Activated naive CD4-positive, alpha-beta T cell treated with anti-CD3 and anti-CD28 coated beads for 36 hours (primary cell): ENCODE measurements around the gene VAV3. TPM values are rescaled to one million over a fixed set of nuclear protein-coding genes. Genes with fewer than 3 reads are reported as not detected.

Experiments
- CTCF ChIA-PET: fragments of 350-600 bp; sonication (Branson Sonifier 250); formaldehyde crosslinking; loops from one replicate; lab custom pipeline; 2021; ENCODE audit warnings: antibody characterized with exemption; lab: Charles Lee
- DNase-seq: peaks from one replicate; pipeline ENCODE4 v3.0.0-alpha.2; 2020
- H3K27ac Mint-ChIP-seq: one replicate; pipeline ENCODE4 v1.8.0; 2021; ENCODE audit warnings: mild to moderate bottlenecking, mixed read lengths
- H3K27me3 Mint-ChIP-seq: one replicate; pipeline ENCODE4 v1.8.0; 2021; ENCODE audit warnings: low read depth, mixed read lengths
- H3K36me3 Mint-ChIP-seq: one replicate; pipeline ENCODE4 v1.8.0; 2021; ENCODE audit warnings: low read depth, mixed read lengths
- H3K4me1 Mint-ChIP-seq: one replicate; pipeline ENCODE4 v1.8.0; 2021; ENCODE audit warnings: low read depth, mixed read lengths
- H3K4me3 Mint-ChIP-seq: one replicate; pipeline ENCODE4 v1.8.0; 2021; ENCODE audit warnings: mild to moderate bottlenecking, moderate library complexity, mixed read lengths
- H3K9me3 Mint-ChIP-seq: one replicate; pipeline ENCODE4 v1.8.0; 2021; ENCODE audit warnings: mixed read lengths
- intact Hi-C: fragments of 100-400 bp; cut with micrococcal nuclease; formaldehyde crosslinking; loops from one replicate; pipeline ENCODE4 v1.15.1; 2023
- total RNA-seq, 2 experiments: library from RNA; stranded (reverse); gene quantifications; one replicate each; pipeline ENCODE4 v1.2.3, GENCODE V29; 2021

Gene VAV3
- total RNA-seq, 2 experiments from 2014 or later: 1.3 to 2.3 TPM

DNA sequence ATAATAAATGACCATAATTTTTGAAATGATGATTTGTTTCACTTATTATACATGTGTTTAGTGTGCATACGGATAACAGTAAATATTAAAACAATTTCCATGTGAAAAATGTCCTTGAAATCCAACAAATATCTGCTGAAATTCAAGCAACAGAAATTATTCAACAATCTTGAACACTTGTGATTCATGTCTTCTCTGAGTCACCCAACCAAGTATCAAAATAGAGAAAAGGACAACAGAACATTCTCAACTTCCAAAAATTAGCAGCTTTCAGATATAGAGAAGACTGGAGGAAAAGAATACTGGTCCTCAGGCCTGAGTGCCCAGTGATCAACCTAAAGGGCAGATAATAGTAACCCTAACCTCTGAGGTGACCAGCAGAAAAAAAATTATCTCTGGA is 90.8 kb downstream of the VAV3 start:
- intact Hi-C loops: loop anchor here (2.0 kb wide), 1 partner anchor 61 kb away; no protein-coding TSS in a partner anchor
- Mint-ChIP-seq H3K27ac (no peak overlapping the region), H3K4me3 (no peak overlapping the region), H3K27me3 (no peaks in the 10 kb centered on the region), H3K4me1 (peaks cover 36% of the 10 kb centered on the region), H3K9me3 (peaks cover 2% of the 10 kb centered on the region), H3K36me3 (no peaks in the 10 kb centered on the region)
- CTCF ChIA-PET: no interaction called here
- DNase-seq: no peak

GRCh38 chr1:107871687-107872395 is 93.1 kb downstream of the VAV3 start:
- H3K4me1 Mint-ChIP-seq: peaks cover 26% of the 10 kb centered on the region
- no peak for DNase-seq
- no peaks in the 10 kb centered on the region for H3K9me3 Mint-ChIP-seq
- peak overlapping the region; percentile 2 for H3K27ac Mint-ChIP-seq
- CTCF ChIA-PET: interaction anchor here (0.6 to 1.6 kb wide), 8 partner anchors 11 to 257 kb away, joined by 3 to 7 read pairs (median 5); no protein-coding TSS in a partner anchor
- H3K36me3 Mint-ChIP-seq: no peaks in the 10 kb centered on the region
- H3K27me3 Mint-ChIP-seq: no peaks in the 10 kb centered on the region
- no peak overlapping the region for H3K4me3 Mint-ChIP-seq
- intact Hi-C loops: loop anchor here (1.0 kb wide), 1 partner anchor 7 kb away; no protein-coding TSS in a partner anchor

DNA sequence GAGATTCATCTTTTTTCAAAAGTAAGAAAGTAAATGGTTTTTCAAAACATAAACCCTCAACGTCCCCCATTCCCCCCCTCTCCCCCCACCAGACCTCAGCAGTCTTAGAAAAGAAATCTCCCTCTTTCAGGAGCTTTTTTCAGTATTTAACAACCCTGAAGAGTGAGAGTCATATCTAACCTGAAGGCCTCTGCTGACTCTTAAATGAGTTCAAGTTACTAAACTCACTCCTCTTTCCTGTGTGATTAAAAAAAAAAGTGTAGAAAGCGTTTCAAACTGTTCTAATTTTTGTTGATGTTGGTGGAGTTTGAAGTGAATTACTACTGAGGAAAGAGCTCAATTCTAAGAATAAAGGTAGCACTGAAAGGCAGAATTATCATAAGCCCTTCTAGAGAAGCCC is 93.7 kb downstream of the VAV3 start:
- DNase-seq: peak; percentile 20
- Mint-ChIP-seq H3K9me3 (no peaks in the 10 kb centered on the region), H3K27me3 (no peaks in the 10 kb centered on the region), H3K36me3 (no peaks in the 10 kb centered on the region), H3K27ac (peak overlapping the region; percentile 2), H3K4me3 (no peak overlapping the region), H3K4me1 (peaks cover 24% of the 10 kb centered on the region)
- intact Hi-C loops: loop anchor here (1.0 kb wide), 1 partner anchor 8 kb away; no protein-coding TSS in a partner anchor
- CTCF ChIA-PET: interaction anchor here (0.6 to 1.6 kb wide), 6 partner anchors 11 to 258 kb away, joined by 3 to 7 read pairs (median 5); no protein-coding TSS in a partner anchor

DNA sequence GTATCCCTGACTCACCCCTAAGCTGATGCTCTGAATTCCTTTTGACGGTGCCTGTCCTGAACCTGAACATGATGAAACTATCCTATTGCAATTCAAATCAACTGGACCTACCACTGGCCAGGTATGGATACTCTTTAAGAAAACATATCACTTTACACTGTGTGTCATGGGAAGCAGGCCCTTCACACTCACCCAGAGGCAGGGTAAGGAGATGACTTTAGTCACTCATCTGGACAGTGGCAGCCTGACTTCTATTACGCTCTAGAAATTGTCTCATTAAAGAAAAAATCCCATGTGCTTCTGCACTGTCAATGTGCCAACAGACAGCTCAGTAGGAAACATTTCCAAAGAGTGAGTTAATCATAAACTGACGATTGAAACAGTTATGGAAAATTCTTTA is 94.3 kb downstream of the VAV3 start:
- CTCF ChIA-PET: interaction anchor here (0.9 to 1.6 kb wide), 2 partner anchors 93 to 344 kb away, joined by 3 to 6 read pairs; no protein-coding TSS in a partner anchor
- Mint-ChIP-seq H3K27ac (no peak overlapping the region), H3K9me3 (no peaks in the 10 kb centered on the region), H3K4me1 (peaks cover 20% of the 10 kb centered on the region), H3K4me3 (no peak overlapping the region), H3K27me3 (no peaks in the 10 kb centered on the region), H3K36me3 (no peaks in the 10 kb centered on the region)
- intact Hi-C loops: loop anchor here (1.0 kb wide), 1 partner anchor 9 kb away; no protein-coding TSS in a partner anchor
- DNase-seq: no peak

DNA sequence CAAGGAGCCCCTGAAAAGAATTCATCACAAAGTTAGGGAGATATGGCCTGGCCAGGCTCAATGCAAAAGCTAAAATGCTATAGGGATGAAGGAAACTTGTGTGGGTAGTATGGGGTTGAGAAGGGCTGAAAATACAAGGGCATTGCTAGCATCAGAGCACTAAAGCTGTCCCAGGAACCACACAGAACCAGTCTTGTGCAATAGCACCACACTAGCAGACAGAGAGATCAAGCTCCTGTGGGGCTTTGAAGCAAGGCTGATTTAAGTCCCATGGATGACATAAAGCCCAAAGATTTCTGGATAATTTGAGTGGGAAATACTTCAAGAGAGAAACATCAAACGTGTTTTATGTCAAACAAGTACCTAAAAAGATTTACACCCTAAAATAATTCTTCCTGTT is 97.1 kb downstream of the VAV3 start:
- no peaks in the 10 kb centered on the region for H3K36me3 Mint-ChIP-seq
- intact Hi-C loops: no loop called here
- DNase-seq: no peak
- H3K4me1 Mint-ChIP-seq: peaks cover 21% of the 10 kb centered on the region
- no peaks in the 10 kb centered on the region for H3K9me3 Mint-ChIP-seq
- CTCF ChIA-PET: no interaction called here
- no peak overlapping the region for H3K27ac Mint-ChIP-seq
- no peak overlapping the region for H3K4me3 Mint-ChIP-seq
- H3K27me3 Mint-ChIP-seq: no peaks in the 10 kb centered on the region

- no peaks in the 10 kb centered on the region for H3K36me3 Mint-ChIP-seq
- no peak for DNase-seq
- no peak overlapping the region for H3K27ac Mint-ChIP-seq
- peaks cover 21% of the 10 kb centered on the region for H3K4me1 Mint-ChIP-seq
- no peak overlapping the region for H3K4me3 Mint-ChIP-seq
- CTCF ChIA-PET: no interaction called here
- no peaks in the 10 kb centered on the region for H3K27me3 Mint-ChIP-seq
- intact Hi-C loops: no loop called here
- peaks cover under 1% of the 10 kb centered on the region for H3K9me3 Mint-ChIP-seq
Observed at GRCh38 chr1:107867422-107867821, 97.6 kb downstream of the VAV3 start.

DNA sequence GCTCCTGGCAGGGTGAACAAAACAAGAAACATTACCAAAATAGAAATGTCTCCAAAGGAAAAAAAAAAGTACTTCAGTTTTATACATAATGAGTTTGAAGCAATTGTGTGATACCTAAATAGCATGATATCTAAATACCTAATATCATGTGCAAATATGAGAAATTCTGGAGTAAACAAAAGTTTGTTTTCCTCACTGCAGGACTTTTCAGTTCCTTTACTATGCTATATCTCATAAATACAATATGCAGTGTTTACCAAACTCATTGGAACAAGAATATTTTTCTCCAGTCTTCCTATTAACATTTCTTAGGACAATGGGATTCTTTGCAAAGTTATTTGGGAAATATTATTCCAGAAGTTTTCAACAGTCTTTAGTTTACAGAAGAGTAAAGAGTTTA is 98.1 kb downstream of the VAV3 start:
- H3K4me3 Mint-ChIP-seq: no peak overlapping the region
- intact Hi-C loops: no loop called here
- H3K27me3 Mint-ChIP-seq: no peaks in the 10 kb centered on the region
- H3K36me3 Mint-ChIP-seq: no peaks in the 10 kb centered on the region
- H3K27ac Mint-ChIP-seq: no peak overlapping the region
- no peak for DNase-seq
- CTCF ChIA-PET: no interaction called here
- peaks cover 24% of the 10 kb centered on the region for H3K4me1 Mint-ChIP-seq
- H3K9me3 Mint-ChIP-seq: peaks cover 5% of the 10 kb centered on the region

DNA sequence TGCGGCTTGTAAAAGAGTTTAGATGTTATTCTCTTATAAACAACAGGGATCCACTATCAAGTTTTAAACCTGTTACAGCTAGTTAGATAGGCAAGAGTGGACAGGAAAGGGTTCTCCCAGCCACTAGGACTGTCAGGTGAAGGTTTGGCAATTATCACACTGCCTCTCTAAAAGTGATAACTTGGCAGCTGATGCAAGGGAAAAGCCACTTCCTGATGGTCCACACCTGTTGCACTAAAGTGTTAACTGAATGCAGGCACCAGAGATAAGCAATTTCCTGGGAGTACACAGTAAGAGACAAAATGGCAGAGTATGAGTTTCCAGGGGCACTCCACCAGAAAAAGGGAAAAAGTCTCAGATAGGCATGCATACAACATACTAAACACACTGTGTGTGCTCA is 99.4 kb downstream of the VAV3 start:
- H3K27ac Mint-ChIP-seq: no peak overlapping the region
- intact Hi-C loops: no loop called here
- no peaks in the 10 kb centered on the region for H3K27me3 Mint-ChIP-seq
- CTCF ChIA-PET: no interaction called here
- peaks cover 10% of the 10 kb centered on the region for H3K9me3 Mint-ChIP-seq
- no peaks in the 10 kb centered on the region for H3K36me3 Mint-ChIP-seq
- peaks cover 19% of the 10 kb centered on the region for H3K4me1 Mint-ChIP-seq
- DNase-seq: no peak
- H3K4me3 Mint-ChIP-seq: no peak overlapping the region

DNA sequence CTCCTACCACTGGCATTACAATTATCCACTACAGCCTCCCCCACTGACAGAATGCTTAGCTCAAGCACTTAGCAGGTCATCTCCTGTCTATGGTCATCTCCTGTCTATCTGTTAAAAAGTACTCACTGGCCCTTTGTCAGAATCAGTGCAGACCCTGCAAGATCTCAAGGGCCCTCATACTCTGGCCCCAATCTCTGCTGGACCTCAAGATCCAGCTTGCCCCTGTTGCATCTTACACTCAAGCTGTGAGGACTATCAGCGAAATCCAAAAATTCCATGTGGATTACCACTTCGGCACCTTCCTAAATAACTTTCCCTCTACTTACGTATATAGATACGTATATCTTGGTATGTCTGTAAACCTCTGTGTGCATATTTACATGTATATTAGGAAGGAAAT is 101.6 kb downstream of the VAV3 start:
- CTCF ChIA-PET: no interaction called here
- intact Hi-C loops: no loop called here
- H3K36me3 Mint-ChIP-seq: no peaks in the 10 kb centered on the region
- no peaks in the 10 kb centered on the region for H3K27me3 Mint-ChIP-seq
- peaks cover 10% of the 10 kb centered on the region for H3K9me3 Mint-ChIP-seq
- peaks cover 18% of the 10 kb centered on the region for H3K4me1 Mint-ChIP-seq
- DNase-seq: no peak
- H3K27ac Mint-ChIP-seq: no peak overlapping the region
- H3K4me3 Mint-ChIP-seq: no peak overlapping the region

DNA sequence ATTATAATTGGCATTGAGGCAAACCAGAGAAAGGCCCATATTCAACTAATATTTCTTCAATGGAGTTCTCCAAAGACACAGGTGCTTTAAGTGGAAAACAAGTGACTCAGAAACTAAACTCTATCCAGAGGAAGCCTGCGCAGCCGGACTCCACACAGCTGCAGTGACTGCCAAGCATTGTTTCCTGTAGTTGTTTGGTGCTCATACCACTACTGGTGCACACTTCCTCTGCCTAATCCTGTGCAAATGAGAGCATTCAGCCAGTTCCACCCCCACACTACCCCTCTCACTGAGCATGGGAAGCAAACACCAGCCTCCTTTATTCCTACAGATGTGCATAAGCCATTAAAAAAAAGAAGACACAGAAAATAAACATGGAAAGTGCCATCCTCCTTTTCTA is 102.9 kb downstream of the VAV3 start:
- no peaks in the 10 kb centered on the region for H3K36me3 Mint-ChIP-seq
- H3K4me3 Mint-ChIP-seq: no peak overlapping the region
- DNase-seq: peak; percentile 14
- intact Hi-C loops: no loop called here
- CTCF ChIA-PET: interaction anchor here (0.6 kb wide), 1 partner anchor 13 kb away, joined by 3 read pairs; no protein-coding TSS in a partner anchor
- no peak overlapping the region for H3K27ac Mint-ChIP-seq
- H3K4me1 Mint-ChIP-seq: peaks cover 21% of the 10 kb centered on the region
- H3K9me3 Mint-ChIP-seq: peaks cover 10% of the 10 kb centered on the region
- H3K27me3 Mint-ChIP-seq: no peaks in the 10 kb centered on the region

GRCh38 chr1:107858323-107858722 is 106.7 kb downstream of the VAV3 start:
- DNase-seq: no peak
- intact Hi-C loops: no loop called here
- Mint-ChIP-seq H3K9me3 (peaks cover 10% of the 10 kb centered on the region), H3K27ac (no peak overlapping the region), H3K27me3 (no peaks in the 10 kb centered on the region), H3K4me1 (peaks cover 11% of the 10 kb centered on the region), H3K4me3 (no peak overlapping the region), H3K36me3 (no peaks in the 10 kb centered on the region)
- CTCF ChIA-PET: no interaction called here

GRCh38 chr1:107851418-107851817 is 113.6 kb downstream of the VAV3 start:
- peaks cover 5% of the 10 kb centered on the region for H3K4me1 Mint-ChIP-seq
- no peaks in the 10 kb centered on the region for H3K9me3 Mint-ChIP-seq
- no peak overlapping the region for H3K27ac Mint-ChIP-seq
- H3K36me3 Mint-ChIP-seq: peaks cover 2% of the 10 kb centered on the region
- H3K27me3 Mint-ChIP-seq: no peaks in the 10 kb centered on the region
- H3K4me3 Mint-ChIP-seq: no peak overlapping the region
- intact Hi-C loops: no loop called here
- DNase-seq: no peak
- CTCF ChIA-PET: interaction anchor here (0.6 kb wide), 2 partner anchors 155 to 436 kb away, joined by 3 to 5 read pairs; no protein-coding TSS in a partner anchor
